Endothelial cell (in vitro differentiated cells): ENCODE results near the gene OR1D5. TPM values are rescaled to one million over a fixed set of nuclear protein-coding genes. Genes with fewer than 3 reads are reported as not detected.

ENCODE experiments used
- DNase-seq: peaks from one replicate; pipeline ENCODE4 v3.0.0; 2021; ENCODE audit warnings: low spot score
- H3K27ac Mint-ChIP-seq: one replicate; pipeline ENCODE4 v1.8.0; 2021; ENCODE audit warnings: mixed read lengths, inconsistent platforms; ENCODE audit not compliant: unreplicated experiment
- H3K27me3 Mint-ChIP-seq: one replicate; pipeline ENCODE4 v1.8.0; 2021; ENCODE audit warnings: mild to moderate bottlenecking, moderate library complexity, mixed read lengths, inconsistent platforms; ENCODE audit not compliant: unreplicated experiment
- H3K36me3 Mint-ChIP-seq: one replicate; pipeline ENCODE4 v1.8.0; 2021; ENCODE audit warnings: mild to moderate bottlenecking, low read depth, mixed read lengths, inconsistent platforms; ENCODE audit not compliant: unreplicated experiment
- H3K4me1 Mint-ChIP-seq: one replicate; pipeline ENCODE4 v1.8.0; 2021; ENCODE audit warnings: mild to moderate bottlenecking, mixed read lengths, inconsistent platforms; ENCODE audit not compliant: unreplicated experiment
- H3K4me3 Mint-ChIP-seq: one replicate; pipeline ENCODE4 v1.8.0; 2021; ENCODE audit warnings: mild to moderate bottlenecking, mixed read lengths, inconsistent platforms; ENCODE audit not compliant: unreplicated experiment
- H3K9me3 Mint-ChIP-seq: one replicate; pipeline ENCODE4 v1.8.0; 2021; ENCODE audit warnings: mixed read lengths, inconsistent platforms; ENCODE audit not compliant: unreplicated experiment
- total RNA-seq: library from RNA; stranded (reverse); fragmentation: NEBNext Ultra II Directional; extraction: Animal tissue kit (Norgen Biotek cat#: 25700); gene quantifications from one replicate; pipeline ENCODE4 v1.2.1, GENCODE V29; 2021; ENCODE audit not compliant: unreplicated experiment
- TF ChIP-seq, protein P1 (sequence below): fragments of 200-600 bp; sonication (generic); IDR thresholded peaks from one replicate; pipeline ENCODE4 v1.5.0; 2021; ENCODE audit warnings: antibody characterized with exemption; ENCODE audit not compliant: unreplicated experiment

Gene OR1D5
- total RNA-seq, 1 donor from 2014 or later, result not detected

GRCh38 chr17:3048727-3049471 lies 14.5 kb downstream of the OR1D5 start:
- H3K9me3 Mint-ChIP-seq, result no peaks in the 10 kb centered on the region
- H3K36me3 Mint-ChIP-seq, result no peaks in the 10 kb centered on the region
- H3K27me3 Mint-ChIP-seq, result peaks cover 1% of the 10 kb centered on the region

DNA sequence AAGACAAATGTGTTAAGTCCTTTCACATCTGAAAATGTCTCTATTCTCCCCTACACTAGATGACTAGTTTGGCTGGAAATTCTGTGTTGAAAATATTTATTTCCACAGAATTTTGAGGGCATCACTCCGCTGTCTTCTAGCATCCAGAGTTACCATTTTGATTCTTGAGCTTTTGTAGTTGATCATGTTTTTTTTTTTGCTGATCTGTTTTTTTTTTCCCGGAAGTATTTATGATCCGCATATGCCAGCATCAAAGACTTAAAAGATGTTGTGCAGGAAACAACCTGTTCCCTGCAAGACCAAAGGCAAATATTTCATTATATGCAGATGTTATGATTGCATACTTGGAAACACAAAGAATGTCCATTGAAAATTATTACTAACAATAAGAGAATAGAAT lies 16.7 kb downstream of the OR1D5 start:
- TF ChIP-seq, protein P1, sequence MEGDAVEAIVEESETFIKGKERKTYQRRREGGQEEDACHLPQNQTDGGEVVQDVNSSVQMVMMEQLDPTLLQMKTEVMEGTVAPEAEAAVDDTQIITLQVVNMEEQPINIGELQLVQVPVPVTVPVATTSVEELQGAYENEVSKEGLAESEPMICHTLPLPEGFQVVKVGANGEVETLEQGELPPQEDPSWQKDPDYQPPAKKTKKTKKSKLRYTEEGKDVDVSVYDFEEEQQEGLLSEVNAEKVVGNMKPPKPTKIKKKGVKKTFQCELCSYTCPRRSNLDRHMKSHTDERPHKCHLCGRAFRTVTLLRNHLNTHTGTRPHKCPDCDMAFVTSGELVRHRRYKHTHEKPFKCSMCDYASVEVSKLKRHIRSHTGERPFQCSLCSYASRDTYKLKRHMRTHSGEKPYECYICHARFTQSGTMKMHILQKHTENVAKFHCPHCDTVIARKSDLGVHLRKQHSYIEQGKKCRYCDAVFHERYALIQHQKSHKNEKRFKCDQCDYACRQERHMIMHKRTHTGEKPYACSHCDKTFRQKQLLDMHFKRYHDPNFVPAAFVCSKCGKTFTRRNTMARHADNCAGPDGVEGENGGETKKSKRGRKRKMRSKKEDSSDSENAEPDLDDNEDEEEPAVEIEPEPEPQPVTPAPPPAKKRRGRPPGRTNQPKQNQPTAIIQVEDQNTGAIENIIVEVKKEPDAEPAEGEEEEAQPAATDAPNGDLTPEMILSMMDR, result no peak
- H3K27me3 Mint-ChIP-seq, result peaks cover 1% of the 10 kb centered on the region
- H3K9me3 Mint-ChIP-seq, result no peaks in the 10 kb centered on the region
- peaks cover 4% of the 10 kb centered on the region for H3K36me3 Mint-ChIP-seq
- no peak overlapping the region for H3K27ac Mint-ChIP-seq
- no peak for DNase-seq
- no peaks in the 10 kb centered on the region for H3K4me1 Mint-ChIP-seq
- no peak overlapping the region for H3K4me3 Mint-ChIP-seq

More at GRCh38 chr17:3048727-3049471, 14.5 kb downstream of the OR1D5 start:
- TF ChIP-seq, protein P1, result peak; percentile 14
- Mint-ChIP-seq H3K4me1 (no peaks in the 10 kb centered on the region), H3K27ac (no peak overlapping the region), H3K4me3 (peak overlapping the region; percentile 93)
- peak; percentile 95 for DNase-seq

DNA sequence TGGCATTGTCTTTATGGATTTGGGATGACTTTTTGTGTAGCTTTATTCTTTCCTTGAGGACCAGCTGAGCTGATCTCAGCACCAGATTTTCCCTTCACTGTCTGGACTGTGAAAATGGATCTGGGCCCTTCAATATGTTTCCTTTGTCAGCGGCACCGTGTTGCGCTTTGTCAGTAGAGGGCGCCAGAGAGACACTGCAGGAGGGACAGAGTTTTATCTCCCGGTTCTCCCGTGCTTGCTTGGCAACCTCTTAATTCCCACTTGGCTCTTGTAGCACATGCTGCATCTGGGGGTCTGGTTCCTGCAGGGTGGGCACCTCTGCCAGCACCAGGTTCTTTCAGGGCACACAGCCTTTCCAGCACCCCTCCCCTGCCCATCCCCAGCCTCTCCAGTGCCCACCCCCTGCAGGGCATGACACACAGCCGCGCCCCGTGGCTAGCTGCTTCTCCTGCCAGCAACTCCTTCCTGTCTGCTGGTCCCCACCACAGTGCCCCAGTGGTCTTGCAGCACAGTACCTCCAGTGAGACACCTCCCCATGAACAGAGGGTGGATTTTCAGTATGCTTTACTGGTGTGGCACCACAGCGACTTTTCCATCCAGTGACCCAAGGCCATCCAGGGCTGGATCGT lies 19.6 kb downstream of the OR1D5 start:
- peaks cover 4% of the 10 kb centered on the region for H3K27me3 Mint-ChIP-seq
- H3K36me3 Mint-ChIP-seq, result peaks cover 8% of the 10 kb centered on the region
- no peaks in the 10 kb centered on the region for H3K9me3 Mint-ChIP-seq
- no peaks in the 10 kb centered on the region for H3K4me1 Mint-ChIP-seq
- TF ChIP-seq, protein P1, result peak; percentile 51
- peak; percentile 51 for DNase-seq
- H3K27ac Mint-ChIP-seq, result no peak overlapping the region
- no peak overlapping the region for H3K4me3 Mint-ChIP-seq

- H3K36me3 Mint-ChIP-seq, result peaks cover 8% of the 10 kb centered on the region
- no peak for DNase-seq
- H3K4me3 Mint-ChIP-seq, result no peak overlapping the region
- no peak overlapping the region for H3K27ac Mint-ChIP-seq
- no peaks in the 10 kb centered on the region for H3K4me1 Mint-ChIP-seq
- TF ChIP-seq, protein P1, result no peak
- no peaks in the 10 kb centered on the region for H3K9me3 Mint-ChIP-seq
- H3K27me3 Mint-ChIP-seq, result peaks cover 5% of the 10 kb centered on the region
Measured at GRCh38 chr17:3040882-3041281, 22.5 kb downstream of the OR1D5 start.

DNA sequence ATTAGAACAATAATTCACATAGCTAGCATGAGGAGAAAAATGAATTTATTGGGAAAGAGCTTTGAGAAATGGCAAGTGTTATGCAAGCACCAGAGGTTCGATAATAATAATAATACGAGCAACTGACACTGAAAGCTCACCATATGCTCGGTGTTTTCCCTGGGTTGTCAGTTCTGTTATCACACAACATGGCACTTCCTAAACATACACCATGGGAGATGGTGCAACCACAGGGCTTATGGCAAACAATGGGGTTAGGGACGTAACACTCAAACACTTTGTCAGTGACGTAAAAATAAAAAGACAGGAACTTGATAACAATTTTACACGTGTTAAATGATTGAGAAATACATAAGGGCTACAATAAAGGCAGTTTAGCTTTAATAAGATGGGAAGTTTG lies 23.7 kb downstream of the OR1D5 start:
- no peaks in the 10 kb centered on the region for H3K4me1 Mint-ChIP-seq
- H3K27ac Mint-ChIP-seq, result no peak overlapping the region

More for the DNA sequence above, 23.7 kb downstream of the OR1D5 start:
- H3K9me3 Mint-ChIP-seq, result no peaks in the 10 kb centered on the region
- H3K36me3 Mint-ChIP-seq, result peaks cover 8% of the 10 kb centered on the region
- TF ChIP-seq, protein P1, result no peak
- peaks cover 3% of the 10 kb centered on the region for H3K27me3 Mint-ChIP-seq
- no peak overlapping the region for H3K4me3 Mint-ChIP-seq
- DNase-seq, result no peak
